A673 (cell line): ENCODE measurements around the gene FERMT2. TPM values are rescaled to one million over a fixed set of nuclear protein-coding genes. Genes with fewer than 3 reads are reported as not detected.

Experiments used
- BruUV-seq: library from RNA; stranded (reverse); fragments of 400-500 nt; replicated peaks from 2 replicates; lab custom pipeline; 2021; lab: Mats Ljungman, UMichigan
- CTCF ChIA-PET: fragments of 300-600 bp; sonication (Branson Sonifier 250); formaldehyde crosslinking; loops from one replicate; lab custom pipeline; 2022; ENCODE audit warnings: antibody characterized with exemption; lab: Charles Lee
- POLR2A ChIA-PET: fragments of 300-600 bp; sonication (Branson Sonifier 250); formaldehyde crosslinking; loops from one replicate; lab custom pipeline; 2022; ENCODE audit warnings: antibody characterized with exemption; ENCODE audit not compliant: low non-redundant PET; lab: Charles Lee
- DNase-seq: peaks from one replicate; pipeline ENCODE4 v3.0.0-alpha.2; 2015; ENCODE audit warnings: low spot score
- H3K27ac ChIP-seq: fragments of 200-600 bp; sonication (generic); 2 replicates; pipeline ENCODE4 v1.5.1; 2016; ENCODE audit warnings: mixed run types, low read depth, mild to moderate bottlenecking, mixed read lengths, antibody characterized with exemption, low read length; ENCODE audit not compliant: poor library complexity, severe bottlenecking
- H3K27me3 ChIP-seq: fragments of 200-600 bp; sonication (generic); replicated peaks from 2 replicates; pipeline ENCODE4 v1.6.1; 2017; ENCODE audit warnings: mixed run types, low read depth, mild to moderate bottlenecking, mixed read lengths, antibody characterized with exemption, low read length; ENCODE audit not compliant: insufficient read depth, poor library complexity
- H3K36me3 ChIP-seq: fragments of 200-600 bp; sonication (generic); 2 replicates; pipeline ENCODE4 v1.6.1; 2016; ENCODE audit warnings: mixed run types, mild to moderate bottlenecking, mixed read lengths, antibody characterized with exemption, low read length; ENCODE audit not compliant: insufficient read depth, poor library complexity, severe bottlenecking
- H3K4me1 ChIP-seq: fragments of 200-600 bp; sonication (generic); 2 replicates; pipeline ENCODE4 v1.6.1; 2017; ENCODE audit warnings: mixed run types, mild to moderate bottlenecking, mixed read lengths, antibody characterized with exemption, low read length; ENCODE audit not compliant: insufficient read depth, poor library complexity, severe bottlenecking
- H3K4me3 ChIP-seq: fragments of 200-600 bp; sonication (generic); 2 replicates; pipeline ENCODE4 v1.5.1; 2016; ENCODE audit warnings: low read depth, mixed run types, mild to moderate bottlenecking, mixed read lengths, low read length; ENCODE audit not compliant: poor library complexity, severe bottlenecking
- H3K9me3 ChIP-seq: fragments of 200-600 bp; sonication (generic); 2 replicates; pipeline ENCODE4 v1.6.1; 2016; ENCODE audit warnings: mixed run types, low read depth, mild to moderate bottlenecking, mixed read lengths, antibody characterized with exemption, low read length; ENCODE audit not compliant: poor library complexity, severe bottlenecking
- CTCF ChIP-seq: fragments of 300-800, 200-600 bp; sonication (generic); conservative IDR thresholded peaks from 2 replicates; pipeline ENCODE4 v1.5.1; 2017; ENCODE audit warnings: low read depth, mild to moderate bottlenecking, antibody characterized with exemption, low read length, moderate library complexity, mixed read lengths
- EZH2 ChIP-seq: fragments of 200-600 bp; sonication (generic); IDR thresholded peaks from 2 replicates; pipeline ENCODE4 v1.6.1; 2017; ENCODE audit warnings: borderline replicate concordance, low read depth, mild to moderate bottlenecking, mixed read lengths, antibody characterized with exemption, low read length; ENCODE audit not compliant: poor library complexity, severe bottlenecking
- intact Hi-C: fragments of 100-400 bp; cut with micrococcal nuclease; formaldehyde crosslinking; loops from one replicate; pipeline ENCODE4 v1.10.0; 2022; ENCODE audit not compliant: unreplicated experiment
- total RNA-seq: library from RNA; stranded (reverse); gene quantifications from 2 replicates; pipeline ENCODE4 v1.2.3, GENCODE V29; 2021

The FERMT2 gene
- total RNA-seq, 1 experiment from 2014 or later: 38.3 TPM

GRCh38 chr14:52926953-52927352, 23.9 kb downstream of the FERMT2 start:
- DNase-seq: no peak
- H3K36me3 ChIP-seq: no peaks in the 10 kb centered on the region
- intact Hi-C loops: no loop called here
- BruUV-seq: no TSS peak
- ChIA-PET POLR2A (no interaction called here), CTCF (no interaction called here)
- H3K4me1 ChIP-seq: peaks cover 16% of the 10 kb centered on the region
- no peaks in the 10 kb centered on the region for H3K27me3 ChIP-seq
- H3K27ac ChIP-seq: no peak overlapping the region
- H3K9me3 ChIP-seq: no peaks in the 10 kb centered on the region
- H3K4me3 ChIP-seq: no peak overlapping the region
- TF ChIP-seq EZH2 (no peak), CTCF (no peak)

GRCh38 chr14:52923902-52924575, 26.8 kb downstream of the FERMT2 start:
- BruUV-seq: no TSS peak
- no peak for TF ChIP-seq EZH2
- TF ChIP-seq CTCF: no peak
- no peak overlapping the region for H3K4me3 ChIP-seq
- H3K27me3 ChIP-seq: no peaks in the 10 kb centered on the region
- no peaks in the 10 kb centered on the region for H3K9me3 ChIP-seq
- POLR2A ChIA-PET: no interaction called here
- H3K27ac ChIP-seq: no peak overlapping the region
- H3K4me1 ChIP-seq: peaks cover 45% of the 10 kb centered on the region
- intact Hi-C loops: no loop called here
- CTCF ChIA-PET: no interaction called here
- DNase-seq: no peak
- H3K36me3 ChIP-seq: no peaks in the 10 kb centered on the region

DNA sequence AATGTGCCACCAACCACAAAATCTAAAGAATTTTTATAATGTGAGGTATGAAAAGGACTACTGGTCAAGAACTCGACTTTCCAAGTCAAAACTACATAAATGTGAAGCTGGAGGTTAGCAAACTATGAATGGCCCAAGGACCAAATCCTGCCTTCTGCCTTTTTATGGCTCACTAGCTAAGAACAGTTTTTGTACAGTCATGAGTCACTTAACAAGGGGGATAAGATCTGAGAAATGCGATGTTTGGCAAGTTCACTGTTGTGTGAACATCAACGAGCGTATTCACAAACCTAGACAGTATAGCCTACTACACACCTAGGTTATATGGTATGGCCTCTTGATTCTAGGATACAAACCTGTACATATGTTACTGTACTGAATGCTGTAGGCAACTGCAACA, 28.2 kb downstream of the FERMT2 start:
- H3K4me1 ChIP-seq: peaks cover 58% of the 10 kb centered on the region
- DNase-seq: no peak

More for the DNA sequence above, 28.2 kb downstream of the FERMT2 start:
- intact Hi-C loops: no loop called here
- POLR2A ChIA-PET: interaction anchor here (0.6 kb wide), 1 partner anchor 608 kb away, joined by 5 read pairs; no protein-coding TSS in a partner anchor
- TF ChIP-seq EZH2: no peak
- no peak for TF ChIP-seq CTCF
- Histone ChIP-seq H3K9me3 (no peaks in the 10 kb centered on the region), H3K27me3 (no peaks in the 10 kb centered on the region), H3K36me3 (no peaks in the 10 kb centered on the region), H3K4me3 (no peak overlapping the region), H3K27ac (no peak overlapping the region)
- CTCF ChIA-PET: no interaction called here
- no TSS peak for BruUV-seq
